Skeletal muscle tissue (tissue), 4 donors: Measurements from ENCODE around the gene KIF26B. TPM values are rescaled to one million over a fixed set of nuclear protein-coding genes. Genes with fewer than 3 reads are reported as not detected.
"Not testable (repeated sequence)": the region's sequence is repeated elsewhere in the genome, so short reads cannot be mapped to it uniquely, and the experiment has no call there.

Source experiments
- H3K27ac ChIP-seq: one replicate; pipeline ENCODE4 v1.7.0; 2013; ENCODE audit warnings: mild to moderate bottlenecking, low read depth, low read length, inconsistent platforms
- H3K27me3 ChIP-seq, 3 donors: one replicate each; pipeline ENCODE4 v1.7.0; 2013; ENCODE audit warnings: low read length in 3 of 3; ENCODE audit not compliant: control insufficient read depth in 3 of 3, insufficient read depth in 3 of 3
- H3K36me3 ChIP-seq, 3 donors: one replicate each; pipeline ENCODE4 v1.7.0; 2013; ENCODE audit warnings: low read length in 3 of 3; ENCODE audit not compliant: control insufficient read depth in 3 of 3, insufficient read depth in 3 of 3
- H3K4me1 ChIP-seq, 3 donors: one replicate each; pipeline ENCODE4 v1.7.0; 2013; ENCODE audit warnings: low read length in 3 of 3, mild to moderate bottlenecking in 3 of 3; ENCODE audit not compliant: control insufficient read depth in 3 of 3, insufficient read depth in 3 of 3
- H3K4me3 ChIP-seq, 3 donors: one replicate each; pipeline ENCODE4 v1.7.0; 2013; ENCODE audit warnings: low read length in 3 of 3
- H3K9ac ChIP-seq, 3 donors: one replicate each; pipeline ENCODE4 v1.7.0; 2013; ENCODE audit warnings: low read length in 3 of 3, mild to moderate bottlenecking in 3 of 3, moderate library complexity in 2 of 3, low read depth in 1 of 3
- H3K9me3 ChIP-seq, 3 donors: one replicate each; pipeline ENCODE4 v1.7.0; 2013; ENCODE audit warnings: low read length in 3 of 3; ENCODE audit not compliant: control insufficient read depth in 3 of 3
- total RNA-seq: library from RNA; depleted of rRNA; stranded (reverse); fragments of >200 nt; gene quantifications from one replicate; pipeline ENCODE4 v1.2.3, GENCODE V29; 2014
- donor health status: Osteomylitis.

Gene KIF26B
- total RNA-seq, 1 donor from 2014 or later = 0.52 TPM

DNA sequence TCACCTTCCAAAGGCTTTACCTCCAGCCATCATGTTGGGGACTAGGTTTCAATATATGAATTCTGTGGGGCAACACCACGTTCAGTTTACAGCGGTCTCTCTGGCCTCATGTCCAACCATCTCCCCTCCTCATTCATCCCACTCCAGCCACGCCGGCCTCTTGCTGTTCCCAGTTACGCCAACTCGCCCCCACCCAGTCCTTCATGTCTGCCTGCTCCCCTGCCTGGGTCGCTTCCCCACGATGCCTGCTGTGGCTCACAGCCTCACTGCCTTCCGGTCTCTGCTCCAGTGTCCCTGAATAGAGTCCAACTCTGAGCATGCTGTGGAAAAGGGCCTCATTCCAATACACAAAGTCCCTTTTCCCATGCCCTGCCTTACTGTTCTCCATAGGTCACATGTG lies 193.8 kb downstream of the KIF26B start:
- Histone ChIP-seq H3K27me3 (peaks cover 0 to 16% (median 0%) of the 10 kb centered on the region in 3 donors), H3K4me3 (no peak overlapping the region), H3K4me1 (no peaks in the 10 kb centered on the region), H3K27ac (no peak overlapping the region), H3K9me3 (peaks cover 0 to 3% (median 0%) of the 10 kb centered on the region in 3 donors), H3K36me3 (no peaks in the 10 kb centered on the region), H3K9ac (no peak overlapping the region)

DNA sequence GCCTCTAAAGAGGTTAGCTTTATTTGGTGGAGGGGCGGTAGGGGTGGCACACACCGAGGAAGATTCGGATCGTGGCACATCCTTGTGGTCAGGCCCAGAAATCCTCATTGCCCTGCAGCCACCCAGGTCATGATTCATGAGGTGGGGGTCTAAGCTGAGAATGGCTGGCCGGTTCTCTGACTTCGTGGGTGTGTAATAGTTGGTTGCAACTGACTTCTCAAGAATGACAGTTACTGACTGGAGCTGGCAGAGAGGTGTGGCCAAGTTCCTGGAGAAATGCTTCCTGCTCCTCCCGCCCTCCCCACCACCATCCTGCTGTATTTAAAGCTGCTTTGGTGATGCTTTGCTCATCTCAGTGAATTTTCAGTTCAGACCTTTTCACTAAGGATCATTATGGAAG lies 198.6 kb downstream of the KIF26B start:
- no peak overlapping the region for H3K9ac ChIP-seq
- H3K4me1 ChIP-seq = no peaks in the 10 kb centered on the region
- H3K4me3 ChIP-seq = no peak overlapping the region

DNA sequence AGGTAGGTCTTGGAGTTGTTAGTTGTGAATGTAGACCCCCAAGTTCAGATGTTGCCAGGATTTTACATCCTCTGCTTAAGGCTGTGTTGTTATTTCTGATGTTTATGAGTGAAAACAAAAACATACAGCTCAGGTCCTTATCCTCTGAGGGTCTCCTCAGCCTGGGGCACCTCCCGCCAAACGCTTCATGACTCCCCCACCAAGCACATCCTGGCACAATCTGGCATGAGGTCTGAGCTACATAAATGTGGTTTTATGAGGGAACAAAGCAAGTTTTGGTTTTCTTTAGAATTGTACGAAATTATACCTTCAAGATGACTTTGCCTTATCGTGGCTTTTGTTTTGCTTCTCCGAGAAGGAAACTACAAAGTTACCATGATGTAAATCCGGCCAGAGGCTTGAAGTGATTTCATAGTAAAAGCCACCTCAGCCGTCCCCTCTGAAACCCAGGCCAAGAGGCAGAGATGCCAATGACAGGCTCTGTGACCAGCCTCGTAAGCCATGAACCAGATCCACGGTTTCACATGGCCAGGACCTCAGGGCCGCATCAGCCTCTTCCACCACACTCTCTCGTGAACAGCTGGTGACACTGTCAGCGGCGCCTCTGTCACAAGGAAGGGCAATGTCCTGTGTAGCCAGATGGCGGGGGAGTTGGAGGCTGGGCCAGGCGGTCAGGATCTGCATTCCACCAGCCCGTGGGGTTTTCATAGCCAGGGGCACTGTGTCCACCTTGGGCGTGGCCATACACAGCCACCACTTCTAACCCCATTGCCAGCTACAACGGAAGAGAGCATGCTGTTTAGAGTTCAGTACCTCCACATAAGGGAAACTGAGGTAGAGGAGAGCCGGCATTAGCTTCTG lies 199.4 kb downstream of the KIF26B start:
- no peak overlapping the region for H3K4me3 ChIP-seq
- H3K36me3 ChIP-seq = no peaks in the 10 kb centered on the region
- no peaks in the 10 kb centered on the region for H3K9me3 ChIP-seq
- peaks cover 0 to 9% (median 0%) of the 10 kb centered on the region in 3 donors for H3K27me3 ChIP-seq
- no peak overlapping the region for H3K27ac ChIP-seq
- H3K9ac ChIP-seq = no peak overlapping the region
- H3K4me1 ChIP-seq = no peaks in the 10 kb centered on the region

More for the DNA sequence above, 198.6 kb downstream of the KIF26B start:
- Histone ChIP-seq H3K27ac (no peak overlapping the region), H3K36me3 (no peaks in the 10 kb centered on the region), H3K27me3 (peaks cover 0 to 9% (median 0%) of the 10 kb centered on the region in 3 donors), H3K9me3 (no peaks in the 10 kb centered on the region)

DNA sequence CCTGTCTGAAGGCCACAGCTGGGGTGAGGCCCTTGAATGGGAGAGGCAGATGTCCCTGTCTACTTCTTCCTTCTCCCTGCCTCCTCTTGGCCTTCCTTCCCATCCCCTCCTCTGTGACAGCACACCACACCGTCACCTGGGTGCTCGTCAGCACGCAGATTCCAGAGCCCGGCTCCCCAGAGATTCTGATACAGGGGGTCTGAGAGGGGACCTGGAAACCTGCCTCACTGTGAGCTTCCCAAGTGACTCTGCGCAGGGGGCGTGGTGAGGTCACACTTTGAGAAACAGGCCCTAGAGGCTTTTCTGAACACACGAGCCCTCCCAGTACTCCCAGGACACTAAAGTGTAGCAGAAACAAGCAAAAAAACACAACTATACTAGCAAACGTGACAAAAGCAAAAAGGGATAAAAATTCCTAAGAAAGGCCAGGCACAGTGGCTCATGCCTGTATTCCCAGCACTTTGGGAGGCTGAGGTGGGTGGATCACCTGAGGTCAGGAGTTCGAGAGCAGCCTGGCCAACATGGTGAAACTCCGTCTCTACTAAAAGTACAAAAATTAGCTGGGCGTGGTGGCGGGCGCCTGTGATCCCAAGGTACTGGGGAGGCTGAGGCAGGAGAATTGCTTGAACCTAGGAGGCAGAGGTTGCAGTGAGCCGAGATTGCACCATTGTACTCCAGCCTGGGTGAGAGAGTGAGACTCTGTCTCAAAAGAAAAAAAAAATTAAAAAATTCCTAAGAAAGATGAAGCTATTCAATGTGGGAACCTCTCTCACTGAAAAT lies 201.3 kb downstream of the KIF26B start:
- H3K9me3 ChIP-seq = not testable (repeated sequence)

DNA sequence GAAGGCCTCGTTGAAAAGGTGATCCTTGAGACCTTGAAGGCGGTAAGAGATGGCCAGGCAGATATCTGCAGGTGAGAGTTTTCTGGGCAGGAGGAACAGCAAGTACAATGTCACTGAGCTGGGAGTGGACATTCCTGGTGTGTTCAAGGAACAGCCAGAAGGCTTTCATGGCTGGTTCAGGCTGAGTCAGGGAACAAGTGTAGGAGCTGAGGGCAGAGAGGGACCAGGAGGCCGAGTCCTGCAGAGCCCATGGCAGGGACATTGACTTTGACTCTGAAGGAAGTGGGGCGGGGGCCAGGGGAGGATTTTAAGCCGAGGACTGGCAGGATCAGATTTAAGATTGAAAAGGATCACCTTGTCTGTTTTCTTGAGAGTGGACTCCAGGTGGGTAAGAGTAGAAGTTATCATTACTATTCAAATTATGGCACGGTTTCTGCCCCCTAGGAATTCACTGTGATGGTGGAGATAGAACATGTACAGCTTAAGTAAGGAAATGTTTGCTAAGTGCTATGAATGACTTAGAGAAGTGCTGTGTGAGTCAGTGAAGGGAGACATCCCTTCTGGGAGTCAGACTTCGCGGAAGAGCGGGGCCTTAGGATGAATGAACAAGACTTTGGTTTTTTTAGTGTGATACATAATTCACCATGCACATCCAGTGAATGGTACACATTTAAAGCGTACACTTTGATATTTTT lies 202.3 kb downstream of the KIF26B start:
- H3K36me3 ChIP-seq = no peaks in the 10 kb centered on the region
- H3K27me3 ChIP-seq = peaks cover 0 to 9% (median 0%) of the 10 kb centered on the region in 3 donors
- H3K9ac ChIP-seq = no peak overlapping the region
- no peaks in the 10 kb centered on the region for H3K9me3 ChIP-seq
- H3K27ac ChIP-seq = no peak overlapping the region
- H3K4me3 ChIP-seq = no peak overlapping the region
- H3K4me1 ChIP-seq = no peaks in the 10 kb centered on the region

More for the DNA sequence above, 201.3 kb downstream of the KIF26B start:
- not testable (repeated sequence) for H3K27me3 ChIP-seq, H3K27ac ChIP-seq, H3K4me3 ChIP-seq, H3K9ac ChIP-seq, H3K36me3 ChIP-seq, H3K4me1 ChIP-seq

DNA sequence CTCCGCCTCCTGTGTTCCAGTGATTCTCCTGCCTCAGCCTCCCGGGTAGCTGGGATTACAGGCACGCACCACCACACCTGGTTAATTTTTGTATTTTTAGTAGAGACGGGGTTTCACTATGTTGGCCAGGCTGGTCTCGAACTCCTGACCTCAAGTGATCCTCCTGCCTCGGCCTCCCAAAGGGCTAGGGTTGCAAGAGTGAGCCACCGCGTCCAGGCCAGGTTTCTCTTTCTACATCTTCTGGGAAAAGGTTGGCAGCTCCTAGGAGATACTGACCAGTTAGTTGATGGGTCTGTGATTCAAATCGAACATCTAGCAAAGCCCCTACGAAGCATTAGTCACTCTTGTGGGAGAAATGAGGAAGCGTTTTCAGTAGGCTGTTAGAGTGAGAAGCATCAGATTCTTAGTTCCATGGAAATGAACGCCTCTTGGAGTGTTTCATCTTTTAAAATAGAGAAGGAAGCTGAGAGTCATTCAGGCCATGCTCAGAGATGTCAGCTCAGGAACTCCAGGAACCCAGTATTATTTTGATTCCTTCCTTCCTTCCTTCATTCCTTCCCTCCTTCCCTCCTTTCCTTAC lies 204.4 kb downstream of the KIF26B start:
- H3K9me3 ChIP-seq, H3K9ac ChIP-seq, H3K36me3 ChIP-seq, H3K27me3 ChIP-seq, H3K4me3 ChIP-seq, H3K27ac ChIP-seq, H3K4me1 ChIP-seq: not testable (repeated sequence)

DNA sequence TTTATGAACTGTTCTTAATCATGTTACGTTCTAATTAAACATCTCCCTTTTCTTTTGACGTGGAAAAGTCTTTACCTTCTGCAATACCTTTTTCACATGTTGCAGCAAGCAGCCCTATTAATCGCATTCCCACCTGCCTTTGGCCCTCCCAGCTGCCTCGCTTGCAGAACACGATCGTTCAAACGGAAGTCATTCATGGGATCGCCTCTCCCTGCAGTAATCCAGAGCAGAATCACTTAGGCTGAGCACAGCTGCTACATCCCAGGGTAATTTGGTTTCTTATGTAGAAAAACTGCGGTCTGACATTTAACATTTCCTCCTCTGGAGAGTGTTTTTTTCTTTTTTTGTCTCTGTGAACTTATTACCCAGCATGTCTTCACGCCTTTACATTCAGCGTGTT lies 206.3 kb downstream of the KIF26B start:
- Histone ChIP-seq H3K36me3 (no peaks in the 10 kb centered on the region), H3K9me3 (no peaks in the 10 kb centered on the region), H3K27me3 (no peaks in the 10 kb centered on the region), H3K9ac (no peak overlapping the region), H3K4me3 (no peak overlapping the region), H3K27ac (no peak overlapping the region), H3K4me1 (no peaks in the 10 kb centered on the region)

DNA sequence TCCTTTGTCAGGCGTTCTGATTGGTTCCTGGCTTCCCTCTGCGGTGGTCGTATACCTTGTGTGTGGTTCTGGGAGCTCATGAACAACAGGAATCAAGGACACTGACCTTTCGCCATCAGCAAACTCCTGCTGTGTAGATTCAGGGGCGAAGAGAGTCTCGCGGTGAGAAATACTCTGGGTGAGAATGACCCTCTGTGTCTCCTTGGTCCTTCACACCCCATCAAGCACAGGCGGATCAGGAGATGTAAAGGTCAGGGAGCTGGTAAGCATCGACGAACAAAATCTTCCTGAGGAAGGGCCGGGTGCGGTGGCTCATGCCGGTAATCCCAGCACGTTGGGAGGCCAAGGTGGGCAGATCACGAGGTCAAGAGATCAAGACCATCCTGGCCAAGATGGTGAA lies 207.2 kb downstream of the KIF26B start:
- H3K36me3 ChIP-seq = no peaks in the 10 kb centered on the region
- H3K9ac ChIP-seq = no peak overlapping the region
- H3K9me3 ChIP-seq = no peaks in the 10 kb centered on the region
- no peaks in the 10 kb centered on the region for H3K27me3 ChIP-seq
- H3K4me3 ChIP-seq = no peak overlapping the region
- no peaks in the 10 kb centered on the region for H3K4me1 ChIP-seq
- no peak overlapping the region for H3K27ac ChIP-seq

DNA sequence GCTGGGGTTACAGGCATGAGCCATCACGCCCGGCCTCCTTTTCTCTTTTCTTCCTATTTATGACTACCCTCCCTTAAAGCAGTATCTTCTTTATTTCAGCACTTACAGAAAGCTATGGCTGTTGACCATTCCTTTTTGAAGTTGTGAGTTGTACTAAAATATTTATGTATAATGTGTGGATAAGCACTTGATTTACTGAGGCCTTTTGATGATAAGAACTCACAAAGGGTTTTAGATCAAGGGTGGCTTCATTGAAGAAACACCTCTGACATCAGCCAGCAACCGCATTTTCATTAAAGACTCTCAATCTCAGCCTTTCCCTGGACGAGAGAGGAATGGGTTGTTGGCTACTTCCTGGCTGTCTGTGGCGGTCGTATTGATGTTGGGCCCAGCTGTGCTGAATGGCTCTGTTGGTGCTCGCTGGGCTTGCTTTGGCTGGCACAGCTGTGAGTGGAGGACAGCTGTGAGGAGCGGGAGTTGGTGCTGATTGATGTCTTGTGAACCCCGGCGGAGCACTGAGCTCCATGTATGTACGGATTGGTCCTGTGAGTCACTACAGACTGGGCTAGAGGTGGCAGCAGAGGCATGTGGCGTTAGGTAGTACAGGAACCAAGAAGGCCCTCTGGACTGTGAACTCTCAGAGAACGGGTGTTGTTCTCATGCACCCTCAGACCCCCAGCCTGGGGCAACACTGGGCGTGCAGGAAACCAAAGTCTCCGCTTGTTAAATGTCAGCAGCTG lies 208.8 kb downstream of the KIF26B start:
- Histone ChIP-seq H3K9ac (no peak overlapping the region), H3K9me3 (no peaks in the 10 kb centered on the region), H3K4me1 (no peaks in the 10 kb centered on the region), H3K36me3 (no peaks in the 10 kb centered on the region), H3K4me3 (no peak overlapping the region), H3K27me3 (no peaks in the 10 kb centered on the region), H3K27ac (no peak overlapping the region)
